C1 segment of cervical spinal cord (tissue), 14 donors: ENCODE results near the gene HK3.

Experiments
- DNase-seq, 14 donors: peaks; one replicate each; lab custom pipeline; 2025; lab: John Stamatoyannopoulos, UW

HK3 gene, protein sequence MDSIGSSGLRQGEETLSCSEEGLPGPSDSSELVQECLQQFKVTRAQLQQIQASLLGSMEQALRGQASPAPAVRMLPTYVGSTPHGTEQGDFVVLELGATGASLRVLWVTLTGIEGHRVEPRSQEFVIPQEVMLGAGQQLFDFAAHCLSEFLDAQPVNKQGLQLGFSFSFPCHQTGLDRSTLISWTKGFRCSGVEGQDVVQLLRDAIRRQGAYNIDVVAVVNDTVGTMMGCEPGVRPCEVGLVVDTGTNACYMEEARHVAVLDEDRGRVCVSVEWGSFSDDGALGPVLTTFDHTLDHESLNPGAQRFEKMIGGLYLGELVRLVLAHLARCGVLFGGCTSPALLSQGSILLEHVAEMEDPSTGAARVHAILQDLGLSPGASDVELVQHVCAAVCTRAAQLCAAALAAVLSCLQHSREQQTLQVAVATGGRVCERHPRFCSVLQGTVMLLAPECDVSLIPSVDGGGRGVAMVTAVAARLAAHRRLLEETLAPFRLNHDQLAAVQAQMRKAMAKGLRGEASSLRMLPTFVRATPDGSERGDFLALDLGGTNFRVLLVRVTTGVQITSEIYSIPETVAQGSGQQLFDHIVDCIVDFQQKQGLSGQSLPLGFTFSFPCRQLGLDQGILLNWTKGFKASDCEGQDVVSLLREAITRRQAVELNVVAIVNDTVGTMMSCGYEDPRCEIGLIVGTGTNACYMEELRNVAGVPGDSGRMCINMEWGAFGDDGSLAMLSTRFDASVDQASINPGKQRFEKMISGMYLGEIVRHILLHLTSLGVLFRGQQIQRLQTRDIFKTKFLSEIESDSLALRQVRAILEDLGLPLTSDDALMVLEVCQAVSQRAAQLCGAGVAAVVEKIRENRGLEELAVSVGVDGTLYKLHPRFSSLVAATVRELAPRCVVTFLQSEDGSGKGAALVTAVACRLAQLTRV

DNA sequence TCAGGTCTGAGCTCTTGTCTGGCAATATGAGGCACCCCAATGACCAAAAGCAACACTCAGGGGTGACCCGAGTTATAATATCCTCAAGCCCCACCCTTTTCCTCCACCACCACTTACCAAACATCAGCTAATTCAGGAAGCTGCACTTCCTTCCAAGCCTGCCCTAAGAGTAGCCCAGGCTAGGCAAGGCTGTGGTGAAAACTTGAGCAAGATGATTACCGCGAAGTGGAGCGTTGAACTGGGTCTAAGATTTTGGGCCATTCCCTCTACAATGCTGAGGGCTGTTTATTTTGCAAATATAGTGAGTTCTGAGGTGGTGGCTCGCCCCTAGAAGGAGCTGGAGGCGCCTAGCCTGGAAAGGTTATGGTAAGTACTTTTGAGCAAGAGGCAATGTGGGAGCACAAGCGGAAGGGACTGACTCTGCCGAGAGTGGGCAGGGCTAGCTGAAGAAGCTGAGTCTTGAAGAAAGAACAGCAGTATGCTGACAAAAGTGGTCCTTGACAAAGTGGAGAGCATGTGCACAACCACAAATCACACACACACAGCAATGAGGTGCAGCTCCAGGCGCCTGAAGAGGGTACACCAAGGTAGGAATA is at the start of gene HK3:
TSS of gene HK3 (minus strand) at position 51 of the 596 bp plus-strand sequence. CDS start 3,187 bp downstream, outside the sequence.
- peak in 1 of 14 donors; percentile 23 for DNase-seq

- DNase-seq: no peak
Observed at GRCh38 chr5:176948458-176948857, 49.3 kb upstream of the HK3 start.

DNA sequence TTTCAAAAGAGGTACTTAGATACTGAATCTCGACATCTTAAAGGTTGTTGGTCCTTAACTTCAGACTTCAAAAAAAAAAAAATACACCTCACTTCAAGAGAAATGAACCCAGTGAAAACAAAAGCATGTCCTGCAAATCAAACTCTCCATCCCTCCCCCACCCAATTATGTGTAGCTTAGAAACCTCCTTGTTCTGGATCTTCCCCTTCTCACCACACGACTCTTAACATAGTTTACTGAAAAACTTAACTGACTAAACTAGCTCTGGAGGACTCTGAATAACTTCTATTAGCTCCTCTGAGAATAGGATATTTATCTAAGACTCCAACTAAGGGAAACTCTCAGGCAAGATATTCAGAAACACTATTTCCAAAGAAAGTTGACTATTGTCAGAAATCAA is 48.7 kb upstream of the HK3 start:
- no peak for DNase-seq

- no peak for DNase-seq
Observed at GRCh38 chr5:176944268-176944667, 45.1 kb upstream of the HK3 start.

- no peak for DNase-seq
Observed at GRCh38 chr5:176943816-176944215, 44.7 kb upstream of the HK3 start.

GRCh38 chr5:176941951-176942350 is 42.8 kb upstream of the HK3 start:
- DNase-seq: no peak

GRCh38 chr5:176938472-176938871 is 39.3 kb upstream of the HK3 start:
- no peak for DNase-seq

DNA sequence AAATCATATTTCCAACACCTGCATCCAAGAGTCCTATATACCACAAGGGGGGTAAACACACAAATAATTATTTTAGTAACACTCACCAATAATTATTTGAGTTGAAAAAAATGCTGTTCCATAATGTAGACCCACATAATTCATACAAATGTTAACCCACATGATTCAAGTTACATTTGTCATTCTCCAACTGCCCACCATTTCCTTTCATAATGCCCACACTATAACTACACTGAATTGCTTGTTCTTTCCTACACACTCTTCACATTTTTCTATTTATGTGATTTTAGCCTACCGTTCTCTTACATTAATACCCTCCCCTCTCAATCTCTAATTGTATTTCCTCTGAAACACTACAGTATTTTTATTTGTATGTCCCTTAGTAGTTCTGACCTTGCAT is 35.9 kb upstream of the HK3 start:
- DNase-seq: no peak

GRCh38 chr5:176934309-176934930 is 35.3 kb upstream of the HK3 start:
- no peak for DNase-seq

DNA sequence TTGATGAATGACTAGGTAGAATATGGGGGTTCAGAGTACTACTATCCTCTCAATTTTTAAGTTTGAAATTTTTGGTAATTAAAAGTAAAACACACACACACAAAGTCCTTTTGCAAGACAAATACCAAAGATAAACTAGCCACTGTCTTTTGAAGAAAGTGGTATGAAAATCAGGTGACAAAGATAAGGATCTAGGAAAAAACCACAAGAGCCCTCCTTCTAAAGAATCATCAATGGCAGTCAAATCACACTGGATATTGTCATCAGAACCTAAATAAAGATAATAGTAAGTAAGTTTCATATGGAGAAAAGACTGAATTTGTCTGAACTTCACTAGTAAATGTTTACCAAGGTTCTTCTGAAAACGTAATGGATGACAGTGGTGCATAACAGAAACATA is 30.5 kb upstream of the HK3 start:
- DNase-seq: no peak

DNA sequence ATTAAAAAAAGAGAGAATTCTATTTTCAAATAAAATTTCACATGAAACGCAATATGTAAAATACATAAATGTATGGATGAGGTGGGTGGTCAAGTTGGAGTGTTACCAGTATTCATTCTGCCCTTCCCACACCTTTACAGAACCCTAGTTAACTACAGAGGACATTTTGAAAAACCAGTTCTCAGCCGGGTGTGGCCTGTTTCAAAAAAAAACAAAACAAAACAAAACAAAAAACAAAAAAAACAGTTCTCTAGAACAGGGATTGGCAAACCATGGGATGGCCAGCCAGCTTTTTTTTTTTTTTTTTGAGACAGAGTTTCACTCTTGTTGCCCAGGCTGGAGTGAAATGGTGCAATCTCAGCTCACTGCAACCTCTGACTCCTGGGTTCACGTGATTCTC is 28.4 kb upstream of the HK3 start:
- no peak for DNase-seq

DNA sequence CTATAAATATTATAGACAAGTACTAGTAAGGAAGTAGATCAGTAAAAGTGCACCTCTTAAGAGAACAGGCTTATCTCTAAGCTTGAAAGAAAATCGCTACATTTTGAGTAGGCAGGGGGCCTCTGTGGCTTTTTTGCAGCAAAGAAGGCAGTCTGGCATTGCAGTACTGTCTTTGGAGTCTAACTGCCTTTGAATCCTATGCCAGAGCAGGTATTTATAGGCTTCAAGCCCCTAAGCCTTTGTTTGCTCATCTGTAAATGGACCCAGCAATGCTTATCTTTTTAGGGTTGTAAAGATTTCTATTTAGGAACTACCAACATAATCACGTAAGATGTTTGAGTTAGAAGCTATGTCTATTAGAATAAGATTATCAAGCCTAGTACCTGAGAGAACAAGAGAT is 23.7 kb upstream of the HK3 start:
- no peak for DNase-seq

DNA sequence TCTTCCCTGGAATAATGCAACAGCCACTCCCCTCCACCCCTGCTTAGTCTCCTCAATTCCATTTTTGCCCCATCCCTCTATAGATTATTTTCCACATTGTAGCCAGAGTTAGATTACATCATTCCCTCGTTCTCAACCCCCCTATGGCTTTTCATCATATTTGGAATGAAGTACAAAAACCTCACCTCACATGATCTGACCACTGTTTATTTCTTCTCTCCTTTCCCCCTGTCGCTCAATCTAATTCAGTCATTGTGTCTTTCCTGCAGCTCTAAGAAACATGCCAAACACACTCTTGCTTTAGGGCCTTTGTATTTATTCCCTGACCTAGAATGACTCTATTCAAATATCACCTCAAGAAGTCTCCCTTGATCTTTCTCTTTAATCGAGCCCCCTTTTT is 22.6 kb upstream of the HK3 start:
- DNase-seq: no peak

DNA sequence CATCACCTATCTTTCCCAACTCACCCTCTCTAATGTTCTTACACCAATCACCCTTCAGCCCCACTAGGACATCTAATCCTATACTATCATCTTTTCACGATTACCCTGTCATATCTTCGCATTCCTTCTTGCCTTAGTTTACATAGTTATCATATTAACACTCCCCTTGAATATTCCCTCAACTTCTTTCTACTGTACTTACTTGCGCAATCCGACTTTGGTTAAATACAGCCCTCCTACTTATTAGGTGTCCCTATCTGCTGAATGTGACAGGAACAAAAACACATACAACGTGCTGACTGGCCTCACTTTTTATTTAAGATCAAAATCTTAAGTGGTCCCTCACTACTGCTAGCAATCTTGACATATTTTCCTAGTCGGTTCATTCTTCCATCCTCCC is 19.5 kb upstream of the HK3 start:
- no peak for DNase-seq

- DNase-seq: no peak
Observed at GRCh38 chr5:176916337-176916736, 17.2 kb upstream of the HK3 start.

DNA sequence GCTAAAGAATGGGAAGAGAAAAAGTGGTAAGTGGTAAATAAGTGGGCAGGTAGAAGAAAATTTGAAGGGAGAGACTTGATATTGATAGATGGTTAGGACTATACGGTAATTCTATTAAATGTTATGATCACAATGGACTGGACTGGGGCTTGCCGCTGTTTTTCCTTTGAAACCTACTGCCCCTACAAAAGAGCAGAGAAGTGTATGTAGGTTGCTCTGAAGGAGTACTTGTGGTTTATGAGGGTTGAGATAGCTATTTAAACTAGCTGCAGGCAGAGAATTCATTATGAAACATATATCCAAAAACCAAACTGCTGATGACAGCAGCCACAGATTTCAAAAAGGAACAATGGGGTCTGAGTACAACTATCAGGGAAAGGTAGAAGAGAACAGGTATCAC is 16.8 kb upstream of the HK3 start:
- DNase-seq: no peak

DNA sequence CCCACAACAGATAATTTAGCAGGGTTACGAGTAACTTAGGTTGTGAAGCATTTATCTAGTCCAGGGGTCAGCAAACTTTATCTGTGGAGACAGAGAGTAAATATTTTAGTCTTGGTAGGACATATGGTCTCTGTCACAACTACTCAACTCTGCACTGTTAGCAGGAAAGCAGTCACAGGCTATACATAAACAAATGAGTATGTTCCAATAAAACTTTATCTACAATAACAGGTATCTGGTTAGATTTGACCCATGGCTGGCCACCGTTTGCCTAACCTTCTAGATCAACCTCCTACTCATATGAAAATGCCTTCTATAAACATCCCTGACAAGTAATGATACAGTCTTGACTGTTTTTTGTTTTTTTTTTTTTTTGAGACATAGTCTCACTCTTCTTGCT is 13.0 kb upstream of the HK3 start:
- DNase-seq: no peak

GRCh38 chr5:176908675-176909368 is 9.7 kb upstream of the HK3 start:
- DNase-seq: no peak

DNA sequence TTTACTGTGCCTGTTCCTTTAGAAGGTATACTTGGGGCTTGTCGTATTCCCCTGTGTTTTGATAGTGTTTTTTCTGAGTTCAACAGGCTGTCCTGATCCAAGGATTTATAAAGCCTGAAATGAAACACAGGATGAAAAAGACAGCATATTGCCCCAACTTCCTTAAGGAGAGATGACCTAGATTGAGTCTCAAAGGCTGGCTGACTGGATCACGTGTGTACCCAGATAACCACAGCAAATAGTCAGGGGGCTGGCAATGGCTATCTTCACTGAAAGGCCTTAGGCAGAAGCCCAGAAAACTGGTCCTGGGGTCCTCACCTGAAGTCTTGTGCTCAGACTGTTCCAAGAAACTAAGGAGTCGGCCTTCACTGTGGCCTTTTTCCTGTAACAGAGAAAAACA is 7.7 kb upstream of the HK3 start:
- peak in 1 of 14 donors; percentile 32 for DNase-seq

DNA sequence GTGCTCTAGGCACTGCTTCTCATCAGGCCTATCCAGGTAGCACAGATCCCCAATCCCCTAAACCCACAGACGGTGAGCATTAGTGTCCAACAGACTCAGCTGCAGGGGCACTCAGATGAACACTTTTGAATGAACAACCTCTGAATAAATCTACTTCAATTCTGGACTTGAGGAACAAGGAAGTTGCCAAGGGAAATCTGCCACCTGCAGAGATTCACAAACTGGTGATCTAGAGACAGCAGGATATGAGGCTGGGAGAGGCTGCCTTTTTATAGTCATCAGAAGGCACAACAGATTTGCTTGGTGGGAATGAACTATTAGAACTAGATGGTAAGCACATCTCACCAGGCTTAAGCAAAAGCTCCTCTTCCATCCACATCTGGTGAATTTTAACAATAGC is 7.0 kb upstream of the HK3 start:
- peak in 1 of 14 donors; percentile 85 for DNase-seq

- DNase-seq: no peak
Observed at GRCh38 chr5:176904276-176904675, 5.1 kb upstream of the HK3 start.
